Progenitor cell of endocrine pancreas (in vitro differentiated cells): ENCODE measurements around the gene EYA2. TPM values are rescaled to one million over a fixed set of nuclear protein-coding genes. Genes with fewer than 3 reads are reported as not detected.

Experiments
- DNase-seq: peaks from one replicate; pipeline ENCODE4 v3.0.0; 2021; ENCODE audit warnings: low spot score; ENCODE audit not compliant: unreplicated experiment
- H3K27ac Mint-ChIP-seq: 2 replicates; pipeline ENCODE4 v1.8.0; 2021; ENCODE audit warnings: mild to moderate bottlenecking, moderate library complexity, mixed read lengths
- H3K27me3 Mint-ChIP-seq: 2 replicates; pipeline ENCODE4 v1.8.0; 2021; ENCODE audit warnings: mixed read lengths
- H3K36me3 Mint-ChIP-seq: 2 replicates; pipeline ENCODE4 v1.8.0; 2022; ENCODE audit warnings: mixed read lengths; ENCODE audit not compliant: insufficient read depth
- H3K4me1 Mint-ChIP-seq: 2 replicates; pipeline ENCODE4 v1.8.0; 2021; ENCODE audit warnings: low read depth, mixed read lengths
- H3K4me3 Mint-ChIP-seq: 2 replicates; pipeline ENCODE4 v1.8.0; 2021; ENCODE audit warnings: low read depth, mild to moderate bottlenecking, moderate library complexity, mixed read lengths
- H3K9me3 Mint-ChIP-seq: 2 replicates; pipeline ENCODE4 v1.8.0; 2021; ENCODE audit warnings: low read depth, mixed read lengths
- total RNA-seq: library from RNA; stranded (reverse); gene quantifications from 2 replicates; pipeline ENCODE4 v1.2.1, GENCODE V29; 2021
- TF ChIP-seq, protein P1 (sequence below): fragments of 200-600 bp; sonication (generic); IDR thresholded peaks from one replicate; pipeline ENCODE4 v1.5.0; 2021; ENCODE audit warnings: antibody characterized with exemption, mild to moderate bottlenecking; ENCODE audit not compliant: unreplicated experiment

The EYA2 gene
- total RNA-seq, 1 donor from 2014 or later, result 0.53 TPM

DNA sequence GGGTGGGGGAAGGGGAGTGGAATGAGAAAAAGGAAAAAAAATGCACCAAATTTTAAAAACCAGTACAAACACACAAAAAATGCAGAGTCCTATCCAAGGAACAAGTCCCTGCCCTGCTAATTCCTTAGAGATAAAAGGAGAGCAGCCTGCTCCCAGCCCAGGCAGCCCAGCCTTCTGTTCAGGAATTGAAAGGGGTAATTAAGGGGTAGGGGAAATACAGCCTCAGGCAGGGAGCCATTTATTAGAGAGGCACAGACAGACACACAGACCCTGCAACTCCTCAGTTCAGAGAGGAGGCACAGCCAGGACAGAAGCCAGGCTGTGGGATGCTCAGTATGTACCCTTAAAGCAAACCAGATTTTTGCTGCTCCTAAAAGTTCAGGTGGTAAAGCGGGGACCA is 137.2 kb downstream of the EYA2 start:
- TF ChIP-seq, protein P1, sequence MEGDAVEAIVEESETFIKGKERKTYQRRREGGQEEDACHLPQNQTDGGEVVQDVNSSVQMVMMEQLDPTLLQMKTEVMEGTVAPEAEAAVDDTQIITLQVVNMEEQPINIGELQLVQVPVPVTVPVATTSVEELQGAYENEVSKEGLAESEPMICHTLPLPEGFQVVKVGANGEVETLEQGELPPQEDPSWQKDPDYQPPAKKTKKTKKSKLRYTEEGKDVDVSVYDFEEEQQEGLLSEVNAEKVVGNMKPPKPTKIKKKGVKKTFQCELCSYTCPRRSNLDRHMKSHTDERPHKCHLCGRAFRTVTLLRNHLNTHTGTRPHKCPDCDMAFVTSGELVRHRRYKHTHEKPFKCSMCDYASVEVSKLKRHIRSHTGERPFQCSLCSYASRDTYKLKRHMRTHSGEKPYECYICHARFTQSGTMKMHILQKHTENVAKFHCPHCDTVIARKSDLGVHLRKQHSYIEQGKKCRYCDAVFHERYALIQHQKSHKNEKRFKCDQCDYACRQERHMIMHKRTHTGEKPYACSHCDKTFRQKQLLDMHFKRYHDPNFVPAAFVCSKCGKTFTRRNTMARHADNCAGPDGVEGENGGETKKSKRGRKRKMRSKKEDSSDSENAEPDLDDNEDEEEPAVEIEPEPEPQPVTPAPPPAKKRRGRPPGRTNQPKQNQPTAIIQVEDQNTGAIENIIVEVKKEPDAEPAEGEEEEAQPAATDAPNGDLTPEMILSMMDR, result no peak
- H3K9me3 Mint-ChIP-seq, result no peaks in the 10 kb centered on the region
- H3K36me3 Mint-ChIP-seq, result no peaks in the 10 kb centered on the region
- H3K27ac Mint-ChIP-seq, result no peak overlapping the region
- no peak overlapping the region for H3K4me3 Mint-ChIP-seq
- H3K27me3 Mint-ChIP-seq, result no peaks in the 10 kb centered on the region
- H3K4me1 Mint-ChIP-seq, result no peaks in the 10 kb centered on the region
- DNase-seq, result no peak

DNA sequence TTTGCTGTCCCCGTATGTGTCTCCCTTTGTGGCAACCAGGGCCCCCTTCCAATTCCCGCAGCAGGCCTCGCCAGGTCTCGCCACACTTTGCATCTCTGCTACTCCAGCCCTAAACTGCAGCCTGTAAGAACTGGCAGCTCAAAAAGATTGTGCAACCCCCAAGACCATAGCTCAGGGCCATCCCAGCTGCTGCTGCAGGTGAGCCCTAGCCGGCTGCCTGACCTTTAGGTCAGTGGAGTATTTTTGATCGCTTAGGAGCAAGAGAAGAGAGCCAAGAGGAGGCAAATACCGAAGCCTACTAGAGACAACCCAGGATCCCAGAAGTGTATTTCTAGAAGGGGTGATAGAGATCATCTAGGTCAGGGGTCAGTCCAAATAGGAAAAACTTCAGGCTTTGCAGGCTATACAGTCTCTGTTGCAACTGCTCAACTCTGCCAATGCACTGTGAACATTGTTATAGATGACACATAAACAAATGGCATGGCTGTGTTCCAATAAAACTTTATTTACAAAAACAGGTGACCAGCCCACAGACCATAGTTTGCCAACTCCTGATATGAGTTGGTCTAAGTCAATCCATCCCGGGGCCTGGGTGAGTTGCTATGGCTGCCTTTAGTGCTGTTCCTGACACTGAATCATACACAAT is 138.4 kb downstream of the EYA2 start:
- Mint-ChIP-seq H3K36me3 (no peaks in the 10 kb centered on the region), H3K4me1 (no peaks in the 10 kb centered on the region), H3K4me3 (no peak overlapping the region), H3K9me3 (peaks cover 4% of the 10 kb centered on the region), H3K27ac (no peak overlapping the region), H3K27me3 (no peaks in the 10 kb centered on the region)
- TF ChIP-seq, protein P1, result no peak
- DNase-seq, result no peak

DNA sequence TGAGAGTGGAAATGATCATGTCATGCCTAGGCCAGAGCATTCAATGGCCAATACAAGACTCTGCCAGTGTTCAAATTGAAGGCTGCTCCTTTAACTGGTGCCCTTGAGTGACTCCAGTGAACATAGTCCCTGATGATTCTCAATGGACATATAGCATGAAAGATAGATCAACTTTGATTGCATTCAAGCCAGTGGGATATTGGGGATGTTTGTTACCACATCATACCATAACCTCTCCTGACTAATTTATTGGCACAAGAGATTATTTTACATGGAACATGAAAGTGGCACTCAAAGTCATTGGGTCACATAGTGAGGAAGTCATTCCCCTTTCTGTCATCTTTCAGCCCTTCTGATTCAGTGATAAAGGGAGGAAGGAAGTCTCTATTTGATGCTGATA is 139.0 kb downstream of the EYA2 start:
- no peaks in the 10 kb centered on the region for H3K36me3 Mint-ChIP-seq
- no peak overlapping the region for H3K4me3 Mint-ChIP-seq
- H3K27ac Mint-ChIP-seq, result no peak overlapping the region
- H3K4me1 Mint-ChIP-seq, result no peaks in the 10 kb centered on the region
- DNase-seq, result no peak
- TF ChIP-seq, protein P1, result no peak
- H3K9me3 Mint-ChIP-seq, result peaks cover 4% of the 10 kb centered on the region
- H3K27me3 Mint-ChIP-seq, result no peaks in the 10 kb centered on the region

DNA sequence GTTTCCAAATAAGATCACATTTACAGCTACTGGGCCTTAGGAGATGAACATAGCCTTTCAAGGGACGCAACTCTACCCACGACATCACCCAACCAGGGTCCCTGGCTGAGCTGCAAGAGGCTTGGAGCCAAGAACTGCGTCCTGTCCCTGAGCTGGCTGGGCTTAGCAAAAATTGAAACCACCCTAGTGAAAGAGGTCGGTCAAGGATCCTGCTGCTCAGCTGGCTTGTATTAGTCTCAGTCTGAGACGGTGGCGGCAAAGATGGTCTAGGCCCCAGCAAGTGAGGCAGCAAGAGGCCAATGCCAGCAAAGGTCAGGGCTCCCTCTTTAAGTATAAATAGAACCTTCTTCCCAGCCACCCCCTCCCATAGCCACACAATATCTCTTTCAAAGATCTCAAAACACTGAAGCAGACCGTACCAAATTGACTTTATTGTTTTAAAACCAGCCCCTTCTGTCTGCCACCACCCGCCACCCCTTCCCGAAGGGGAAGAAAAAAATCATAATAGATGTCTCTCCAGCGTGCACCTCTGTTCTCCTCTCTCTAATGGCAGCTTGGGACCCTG is 140.5 kb downstream of the EYA2 start:
- no peaks in the 10 kb centered on the region for H3K36me3 Mint-ChIP-seq
- no peaks in the 10 kb centered on the region for H3K4me1 Mint-ChIP-seq
- H3K9me3 Mint-ChIP-seq, result peaks cover 4% of the 10 kb centered on the region
- H3K27me3 Mint-ChIP-seq, result no peaks in the 10 kb centered on the region
- no peak overlapping the region for H3K4me3 Mint-ChIP-seq
- no peak overlapping the region for H3K27ac Mint-ChIP-seq
- no peak for DNase-seq
- TF ChIP-seq, protein P1, result no peak

DNA sequence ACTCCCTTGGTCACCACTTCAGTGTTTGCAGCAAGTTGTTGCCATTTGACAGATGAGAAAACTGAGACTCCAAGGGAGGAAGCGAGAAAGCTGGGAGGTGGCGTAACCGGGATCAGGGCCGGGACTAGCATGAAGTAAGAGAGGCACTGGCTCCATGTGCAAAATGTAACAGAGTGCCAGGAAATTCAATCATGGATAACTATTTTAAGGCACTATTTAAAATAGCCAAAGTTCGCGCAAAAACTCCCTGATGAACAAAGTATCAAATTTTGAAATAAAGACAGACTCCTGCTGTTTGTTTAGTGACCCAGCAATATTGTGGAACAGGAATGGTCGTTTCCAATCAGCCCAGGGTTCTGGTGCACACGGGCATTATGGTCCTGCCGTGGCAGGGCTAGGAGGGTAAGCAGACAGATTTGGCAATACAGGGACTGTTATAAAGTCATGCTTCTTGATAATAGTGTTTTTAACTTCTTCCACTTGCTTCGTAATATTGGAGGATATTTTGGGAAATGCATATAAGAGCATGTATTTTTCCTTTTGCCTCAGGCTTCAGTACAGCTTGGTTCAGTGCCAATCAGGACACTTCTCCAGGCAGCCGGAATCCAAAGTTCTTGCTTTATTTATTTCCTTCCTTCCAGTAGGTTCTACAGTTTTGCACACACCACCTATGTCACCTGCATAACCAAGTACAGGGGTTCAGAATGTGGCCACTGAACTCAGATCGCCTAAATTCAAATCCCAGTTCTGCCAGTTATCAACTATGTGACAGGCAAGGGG is 141.6 kb downstream of the EYA2 start:
- Mint-ChIP-seq H3K4me1 (no peaks in the 10 kb centered on the region), H3K27ac (no peak overlapping the region)

More for the DNA sequence above, 141.6 kb downstream of the EYA2 start:
- TF ChIP-seq, protein P1, result no peak
- no peak for DNase-seq
- no peaks in the 10 kb centered on the region for H3K27me3 Mint-ChIP-seq
- H3K36me3 Mint-ChIP-seq, result no peaks in the 10 kb centered on the region
- H3K4me3 Mint-ChIP-seq, result no peak overlapping the region
- H3K9me3 Mint-ChIP-seq, result peaks cover 4% of the 10 kb centered on the region
